Chondrocyte (in vitro differentiated cells): ENCODE measurements around the gene STK32A. TPM values are rescaled to one million over a fixed set of nuclear protein-coding genes. Genes with fewer than 3 reads are reported as not detected.

ENCODE experiments used
- DNase-seq: peaks from one replicate; pipeline ENCODE4 v3.0.0; 2021; ENCODE audit warnings: mixed read lengths, low spot score
- H3K27ac Mint-ChIP-seq: one replicate; pipeline ENCODE4 v1.8.0; 2021; ENCODE audit warnings: mild to moderate bottlenecking, moderate library complexity, mixed read lengths; ENCODE audit not compliant: unreplicated experiment
- H3K27me3 Mint-ChIP-seq: 2 replicates; pipeline ENCODE4 v1.8.0; 2021; ENCODE audit warnings: low read depth, mixed read lengths
- H3K36me3 Mint-ChIP-seq: 2 replicates; pipeline ENCODE4 v1.8.0; 2021; ENCODE audit warnings: low read depth, mixed read lengths
- H3K4me1 Mint-ChIP-seq: 2 replicates; pipeline ENCODE4 v1.8.0; 2021; ENCODE audit warnings: low read depth, mild to moderate bottlenecking, mixed read lengths
- H3K4me3 Mint-ChIP-seq: one replicate; pipeline ENCODE4 v1.8.0; 2021; ENCODE audit warnings: mild to moderate bottlenecking, moderate library complexity, mixed read lengths; ENCODE audit not compliant: unreplicated experiment
- H3K9me3 Mint-ChIP-seq: 2 replicates; pipeline ENCODE4 v1.8.0; 2021; ENCODE audit warnings: low read depth, mixed read lengths
- CTCF ChIP-seq: fragments of 200-600 bp; sonication (generic); IDR thresholded peaks from 2 replicates; pipeline ENCODE4 v1.5.0; 2021; ENCODE audit warnings: antibody characterized with exemption, mild to moderate bottlenecking, moderate library complexity
- total RNA-seq: library from RNA; stranded (reverse); gene quantifications from 3 replicates; pipeline ENCODE4 v1.2.1, GENCODE V29; 2021

Gene STK32A
- total RNA-seq, 1 donor from 2014 or later, result 0.12 TPM

DNA sequence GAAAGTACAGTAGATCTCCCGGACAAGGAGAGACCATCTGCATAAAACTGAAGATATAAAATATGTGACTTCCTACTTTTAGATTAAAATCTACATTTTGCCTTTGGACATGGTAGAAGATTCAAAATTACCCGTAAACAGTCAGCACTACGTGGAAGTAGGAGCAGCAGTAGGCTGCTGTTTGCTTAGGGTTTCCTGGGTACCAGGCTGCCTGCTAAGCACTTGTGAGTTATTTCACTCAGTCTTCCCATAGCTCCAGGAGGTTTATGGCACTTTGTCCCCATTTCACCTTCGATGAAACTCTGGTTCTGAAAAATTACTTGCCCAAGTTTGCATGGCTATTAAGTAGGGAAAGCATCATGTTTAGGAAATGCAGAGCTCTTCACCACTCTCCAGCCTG lies 92.6 kb downstream of the STK32A start:
- DNase-seq, result no peak
- no peaks in the 10 kb centered on the region for H3K4me1 Mint-ChIP-seq
- TF ChIP-seq CTCF, result no peak
- H3K27ac Mint-ChIP-seq, result no peak overlapping the region
- H3K4me3 Mint-ChIP-seq, result no peak overlapping the region
- H3K27me3 Mint-ChIP-seq, result peaks cover 20% of the 10 kb centered on the region
- no peaks in the 10 kb centered on the region for H3K36me3 Mint-ChIP-seq
- peaks cover 5% of the 10 kb centered on the region for H3K9me3 Mint-ChIP-seq

- no peak overlapping the region for H3K4me3 Mint-ChIP-seq
- no peak for DNase-seq
- no peaks in the 10 kb centered on the region for H3K36me3 Mint-ChIP-seq
- H3K4me1 Mint-ChIP-seq, result no peaks in the 10 kb centered on the region
- H3K27me3 Mint-ChIP-seq, result peaks cover 23% of the 10 kb centered on the region
- peaks cover 5% of the 10 kb centered on the region for H3K9me3 Mint-ChIP-seq
- H3K27ac Mint-ChIP-seq, result no peak overlapping the region
- TF ChIP-seq CTCF, result no peak
Measured at GRCh38 chr5:147327905-147328304, 93.1 kb downstream of the STK32A start.

- H3K27me3 Mint-ChIP-seq, result peaks cover 28% of the 10 kb centered on the region
- H3K36me3 Mint-ChIP-seq, result no peaks in the 10 kb centered on the region
- peaks cover 5% of the 10 kb centered on the region for H3K9me3 Mint-ChIP-seq
- H3K4me1 Mint-ChIP-seq, result no peaks in the 10 kb centered on the region
- no peak for TF ChIP-seq CTCF
- no peak overlapping the region for H3K4me3 Mint-ChIP-seq
- H3K27ac Mint-ChIP-seq, result no peak overlapping the region
- no peak for DNase-seq
Measured at GRCh38 chr5:147332658-147333057, 97.8 kb downstream of the STK32A start.

DNA sequence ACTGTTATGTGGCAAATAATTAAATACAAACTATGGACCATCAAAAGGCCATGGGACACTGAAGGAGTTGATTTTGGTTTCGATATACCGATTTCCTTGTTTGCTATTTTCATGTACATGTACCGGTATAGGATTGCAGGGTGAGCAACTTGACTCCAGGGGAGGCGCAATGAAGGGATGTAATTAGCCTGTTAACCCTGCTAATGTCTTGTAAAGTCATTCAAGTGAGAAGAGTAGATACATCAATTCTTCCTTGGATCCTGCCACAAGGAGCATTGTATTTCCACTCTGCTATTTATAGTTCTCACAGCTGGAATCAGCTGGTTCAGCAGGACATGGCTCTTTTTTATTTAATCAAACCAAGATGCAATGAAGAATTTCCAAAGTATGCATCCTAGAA lies 102.0 kb downstream of the STK32A start:
- Mint-ChIP-seq H3K4me3 (no peak overlapping the region), H3K9me3 (peaks cover 10% of the 10 kb centered on the region), H3K4me1 (no peaks in the 10 kb centered on the region), H3K27ac (no peak overlapping the region), H3K36me3 (no peaks in the 10 kb centered on the region), H3K27me3 (peaks cover 13% of the 10 kb centered on the region)
- no peak for DNase-seq
- TF ChIP-seq CTCF, result no peak

DNA sequence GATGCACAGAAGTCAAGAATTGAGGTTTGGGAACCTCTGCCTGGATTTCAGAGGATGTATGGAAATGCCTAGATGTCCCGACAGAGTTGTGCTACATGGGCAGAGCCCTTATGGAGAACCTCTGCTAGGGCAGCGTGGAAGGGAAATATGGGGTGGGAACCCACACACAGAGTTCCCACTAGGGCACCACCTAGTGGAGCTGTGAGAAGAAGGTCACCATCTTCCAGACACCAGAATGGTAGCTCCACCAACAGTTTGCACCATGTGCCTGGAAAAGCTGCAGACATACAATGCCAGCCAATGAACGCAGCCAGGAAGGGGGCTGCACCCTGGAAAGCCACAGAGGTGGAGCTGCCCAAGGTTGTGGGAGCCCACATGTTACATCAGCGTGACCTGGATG lies 104.5 kb downstream of the STK32A start:
- Mint-ChIP-seq H3K27ac (no peak overlapping the region), H3K9me3 (peaks cover 10% of the 10 kb centered on the region), H3K4me3 (no peak overlapping the region), H3K36me3 (no peaks in the 10 kb centered on the region), H3K27me3 (peaks cover 8% of the 10 kb centered on the region), H3K4me1 (no peaks in the 10 kb centered on the region)
- no peak for TF ChIP-seq CTCF
- DNase-seq, result no peak
